GM12875 (cell line): Measurements from ENCODE around the gene GATD1.

ENCODE experiments used
- H3K4me3 ChIP-seq: one replicate; pipeline ENCODE4 v1.5.1; 2011; ENCODE audit warnings: low read depth, low read length, control low read depth
- CTCF ChIP-seq: IDR thresholded peaks from 2 replicates; pipeline ENCODE4 v1.5.1; 2011; ENCODE audit warnings: low read depth, mild to moderate bottlenecking, control low read depth, inconsistent platforms, low read length, moderate library complexity, borderline replicate concordance; ENCODE audit not compliant: insufficient read depth

GATD1 gene, protein sequence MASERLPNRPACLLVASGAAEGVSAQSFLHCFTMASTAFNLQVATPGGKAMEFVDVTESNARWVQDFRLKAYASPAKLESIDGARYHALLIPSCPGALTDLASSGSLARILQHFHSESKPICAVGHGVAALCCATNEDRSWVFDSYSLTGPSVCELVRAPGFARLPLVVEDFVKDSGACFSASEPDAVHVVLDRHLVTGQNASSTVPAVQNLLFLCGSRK

GRCh38 chr11:777288-778255, at the start of gene GATD1:
GATD1 (minus strand) TSS chr11:777487; CDS start chr11:777462, 25 bp downstream.
- peak within 1 kb of the TSS; percentile 83 for H3K4me3 ChIP-seq
- no peak for TF ChIP-seq CTCF

- H3K4me3 ChIP-seq, result peak overlapping the region; percentile 55
- no peak for TF ChIP-seq CTCF
Observed at GRCh38 chr11:826836-827145, 49.5 kb upstream of the GATD1 start.

GRCh38 chr11:826227-826621, 48.9 kb upstream of the GATD1 start:
- no peak overlapping the region for H3K4me3 ChIP-seq
- TF ChIP-seq CTCF, result no peak

GRCh38 chr11:825366-826226, 48.3 kb upstream of the GATD1 start:
- no peak overlapping the region for H3K4me3 ChIP-seq
- no peak for TF ChIP-seq CTCF

GRCh38 chr11:824942-825341, 47.7 kb upstream of the GATD1 start:
- H3K4me3 ChIP-seq, result no peak overlapping the region
- no peak for TF ChIP-seq CTCF

- no peak overlapping the region for H3K4me3 ChIP-seq
- TF ChIP-seq CTCF, result no peak
Observed at GRCh38 chr11:824292-824880, 47.1 kb upstream of the GATD1 start.
